Left lobe of liver (tissue), 2 donors: ENCODE measurements around the gene KIAA1217. TPM values are rescaled to one million over a fixed set of nuclear protein-coding genes. Genes with fewer than 3 reads are reported as not detected.

ENCODE experiments used
- ATAC-seq: fragments of 200-7000 bp; cut with Tn5 transposase; one replicate; pipeline ENCODE4 v1.9.1; 2020; ENCODE audit warnings: mild to moderate bottlenecking, moderate library complexity
- DNase-seq: peaks from one replicate; pipeline ENCODE4 v3.0.0-alpha.2; 2020; ENCODE audit warnings: low spot score
- total RNA-seq: library from RNA; stranded (reverse); gene quantifications from one replicate; pipeline ENCODE4 v1.2.1, GENCODE V29; 2021
- donor health status: DM: no; HTN: no; CAD: no; lungs with moderate emphysema.
- donor health status: DM: no; HTN: yes; CAD: no.

Gene KIAA1217, protein sequence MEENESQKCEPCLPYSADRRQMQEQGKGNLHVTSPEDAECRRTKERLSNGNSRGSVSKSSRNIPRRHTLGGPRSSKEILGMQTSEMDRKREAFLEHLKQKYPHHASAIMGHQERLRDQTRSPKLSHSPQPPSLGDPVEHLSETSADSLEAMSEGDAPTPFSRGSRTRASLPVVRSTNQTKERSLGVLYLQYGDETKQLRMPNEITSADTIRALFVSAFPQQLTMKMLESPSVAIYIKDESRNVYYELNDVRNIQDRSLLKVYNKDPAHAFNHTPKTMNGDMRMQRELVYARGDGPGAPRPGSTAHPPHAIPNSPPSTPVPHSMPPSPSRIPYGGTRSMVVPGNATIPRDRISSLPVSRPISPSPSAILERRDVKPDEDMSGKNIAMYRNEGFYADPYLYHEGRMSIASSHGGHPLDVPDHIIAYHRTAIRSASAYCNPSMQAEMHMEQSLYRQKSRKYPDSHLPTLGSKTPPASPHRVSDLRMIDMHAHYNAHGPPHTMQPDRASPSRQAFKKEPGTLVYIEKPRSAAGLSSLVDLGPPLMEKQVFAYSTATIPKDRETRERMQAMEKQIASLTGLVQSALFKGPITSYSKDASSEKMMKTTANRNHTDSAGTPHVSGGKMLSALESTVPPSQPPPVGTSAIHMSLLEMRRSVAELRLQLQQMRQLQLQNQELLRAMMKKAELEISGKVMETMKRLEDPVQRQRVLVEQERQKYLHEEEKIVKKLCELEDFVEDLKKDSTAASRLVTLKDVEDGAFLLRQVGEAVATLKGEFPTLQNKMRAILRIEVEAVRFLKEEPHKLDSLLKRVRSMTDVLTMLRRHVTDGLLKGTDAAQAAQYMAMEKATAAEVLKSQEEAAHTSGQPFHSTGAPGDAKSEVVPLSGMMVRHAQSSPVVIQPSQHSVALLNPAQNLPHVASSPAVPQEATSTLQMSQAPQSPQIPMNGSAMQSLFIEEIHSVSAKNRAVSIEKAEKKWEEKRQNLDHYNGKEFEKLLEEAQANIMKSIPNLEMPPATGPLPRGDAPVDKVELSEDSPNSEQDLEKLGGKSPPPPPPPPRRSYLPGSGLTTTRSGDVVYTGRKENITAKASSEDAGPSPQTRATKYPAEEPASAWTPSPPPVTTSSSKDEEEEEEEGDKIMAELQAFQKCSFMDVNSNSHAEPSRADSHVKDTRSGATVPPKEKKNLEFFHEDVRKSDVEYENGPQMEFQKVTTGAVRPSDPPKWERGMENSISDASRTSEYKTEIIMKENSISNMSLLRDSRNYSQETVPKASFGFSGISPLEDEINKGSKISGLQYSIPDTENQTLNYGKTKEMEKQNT (N-terminal part only)
- total RNA-seq, result 26.7 TPM

DNA sequence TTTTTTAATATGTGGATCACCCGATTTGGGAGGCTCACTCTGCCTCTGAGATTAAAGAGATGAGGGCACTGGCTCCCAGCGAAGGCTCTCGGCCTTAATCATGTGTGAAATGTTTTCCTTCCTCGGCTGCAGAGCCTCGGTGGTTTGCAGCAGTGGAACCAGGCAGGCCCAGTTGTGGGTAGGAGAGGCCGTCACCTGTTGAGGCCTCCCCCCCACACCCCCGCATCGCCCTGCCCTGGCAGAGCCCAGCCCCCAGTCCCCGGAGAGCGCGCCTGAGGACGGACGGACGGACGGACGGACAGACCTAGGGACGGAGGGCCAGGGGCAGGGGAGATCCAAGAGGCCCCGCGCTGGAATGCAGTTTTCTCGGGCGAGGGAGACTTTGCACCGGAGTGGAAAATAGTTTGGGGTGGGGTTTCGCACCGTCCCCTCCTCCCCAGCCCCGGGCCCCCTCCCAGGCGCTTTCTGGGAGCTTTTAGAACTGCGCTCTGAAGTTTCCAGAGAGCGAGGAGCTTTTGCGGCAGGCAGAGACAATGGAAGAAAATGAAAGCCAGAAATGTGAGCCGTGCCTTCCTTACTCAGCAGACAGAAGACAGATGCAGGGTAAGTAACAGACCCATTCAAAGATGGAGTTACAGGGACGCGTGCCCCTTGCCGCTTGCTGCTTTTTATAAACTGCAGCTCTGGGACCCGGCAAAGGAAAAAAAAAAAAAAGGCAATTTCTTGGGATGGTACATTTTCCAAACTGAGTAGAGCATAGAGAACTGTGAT is at the start of gene KIAA1217:
Gene KIAA1217 (plus strand): TSS at position 478 of the 771 bp plus-strand sequence. CDS start 56 bp downstream, at position 534.
- DNase-seq (peak; percentile 49), ATAC-seq (peak; percentile 64)

DNA sequence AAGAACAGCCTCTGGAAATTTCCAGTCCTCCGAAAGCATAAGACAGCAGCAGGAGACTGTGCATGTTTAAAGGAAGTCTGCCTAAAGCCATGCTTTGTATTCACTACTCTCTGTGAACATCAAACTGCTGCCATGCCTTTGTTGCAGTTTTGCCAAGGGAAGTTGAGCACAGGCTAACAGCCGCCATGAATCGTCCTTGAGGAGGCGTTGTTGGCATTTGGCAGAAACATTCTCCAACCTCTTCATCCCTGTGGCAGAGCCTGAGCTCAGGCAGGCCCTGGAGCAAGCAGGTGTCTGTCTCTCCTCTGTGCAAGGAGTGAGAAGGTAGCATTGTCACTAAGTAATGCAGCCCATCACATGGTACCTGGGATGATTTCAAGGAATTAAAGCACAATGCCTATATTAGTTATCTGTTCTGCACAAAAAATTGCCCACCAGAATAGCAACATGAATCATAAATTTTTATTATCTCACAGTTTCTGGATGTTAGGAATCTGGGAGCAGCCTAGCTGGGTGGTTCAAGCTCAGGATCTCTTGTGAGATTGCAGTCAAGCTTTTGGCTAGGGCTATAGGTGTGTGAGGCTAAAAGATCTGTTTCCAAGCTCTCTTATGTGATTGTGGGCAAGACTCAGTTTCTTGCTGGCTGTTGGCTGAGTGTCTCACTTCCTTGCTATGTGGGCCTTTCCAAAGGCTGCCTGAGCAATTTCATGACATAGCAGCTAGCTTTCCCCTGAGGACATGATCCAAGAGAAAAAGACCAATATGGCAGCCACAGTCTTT is 46.5 kb upstream of the KIAA1217 start:
- ATAC-seq (no peak), DNase-seq (no peak)

DNA sequence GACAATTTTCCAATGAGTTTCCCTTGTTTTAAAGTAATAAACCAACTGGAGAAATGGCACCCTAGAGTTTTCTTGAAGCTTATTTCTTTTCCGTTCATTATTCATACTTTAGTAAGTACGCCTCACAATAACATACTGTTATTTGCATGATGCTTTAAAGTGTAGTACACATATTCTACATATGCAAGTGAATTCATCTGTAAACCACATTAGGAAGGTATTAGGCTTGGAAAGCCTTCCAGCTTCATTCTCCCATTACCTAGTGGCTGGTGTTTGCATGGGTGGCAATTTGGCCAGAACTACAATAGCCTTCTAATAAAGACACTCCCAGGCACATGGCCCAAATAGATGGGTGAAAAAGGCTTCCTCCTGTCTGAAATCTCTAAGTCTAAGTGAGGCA is 45.5 kb upstream of the KIAA1217 start:
- ATAC-seq, result no peak

GRCh38 chr10:24168258-24169170 is 40.4 kb upstream of the KIAA1217 start:
- DNase-seq, result no peak
- peak; percentile 54 for ATAC-seq

More for the DNA sequence above, 45.5 kb upstream of the KIAA1217 start:
- DNase-seq, result no peak

- ATAC-seq (no peak), DNase-seq (no peak)
Observed at GRCh38 chr10:24170199-24170598, 38.7 kb upstream of the KIAA1217 start.

- DNase-seq (no peak), ATAC-seq (no peak)
Observed at GRCh38 chr10:24172909-24173308, 36.0 kb upstream of the KIAA1217 start.

GRCh38 chr10:24174014-24174413 is 34.9 kb upstream of the KIAA1217 start:
- DNase-seq, result no peak

GRCh38 chr10:24176658-24177057 is 32.3 kb upstream of the KIAA1217 start:
- ATAC-seq (no peak), DNase-seq (no peak)

More at GRCh38 chr10:24174014-24174413, 34.9 kb upstream of the KIAA1217 start:
- no peak for ATAC-seq

- DNase-seq (no peak), ATAC-seq (no peak)
Observed at GRCh38 chr10:24177636-24178035, 31.3 kb upstream of the KIAA1217 start.

DNA sequence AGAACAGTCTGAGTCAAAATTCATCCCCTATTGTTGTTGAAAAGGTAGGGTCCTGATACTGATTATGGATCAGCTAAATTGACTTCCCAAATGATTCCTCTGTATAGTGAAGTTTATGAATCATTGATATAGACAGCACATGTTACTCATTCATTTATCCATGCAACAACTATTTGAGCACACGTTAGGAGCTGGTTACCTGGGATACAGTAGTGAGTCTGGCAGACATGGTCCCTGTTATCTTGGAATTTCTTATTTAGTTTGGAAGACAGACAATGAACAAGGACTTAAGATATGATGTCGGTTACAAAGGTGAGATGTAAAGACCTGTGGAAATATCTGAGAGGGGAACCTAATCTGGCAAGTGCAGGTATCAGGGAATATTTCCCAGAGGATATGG is 28.0 kb upstream of the KIAA1217 start:
- ATAC-seq (no peak), DNase-seq (no peak)

GRCh38 chr10:24184455-24184854 is 24.5 kb upstream of the KIAA1217 start:
- ATAC-seq (no peak), DNase-seq (no peak)

GRCh38 chr10:24193330-24193729 is 15.6 kb upstream of the KIAA1217 start:
- no peak for DNase-seq
- ATAC-seq, result no peak

- ATAC-seq, result no peak
- no peak for DNase-seq
Observed at GRCh38 chr10:24197263-24197662, 11.7 kb upstream of the KIAA1217 start.

- DNase-seq, result no peak
- ATAC-seq, result no peak
Observed at GRCh38 chr10:24201503-24202180, 7.3 kb upstream of the KIAA1217 start.

DNA sequence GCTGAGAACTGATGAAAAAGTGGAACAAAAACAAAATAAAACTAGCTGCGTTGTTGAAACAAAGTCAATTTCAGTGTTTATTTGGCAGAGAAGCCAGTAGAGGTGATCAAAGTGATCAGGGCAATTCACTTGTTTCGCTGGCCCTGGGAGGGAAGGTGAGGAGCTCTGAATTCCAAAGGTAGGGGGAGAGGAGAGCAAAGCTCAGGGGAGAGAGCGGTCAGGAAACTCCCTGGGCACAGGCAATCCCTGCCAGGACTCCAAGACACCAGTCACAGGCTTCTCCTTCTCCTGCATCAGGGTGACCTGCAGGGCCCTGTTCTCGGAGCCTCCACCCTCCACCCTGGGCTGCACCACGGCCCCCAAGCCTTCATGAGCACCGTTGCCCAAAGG is 6.8 kb upstream of the KIAA1217 start:
- ATAC-seq (no peak), DNase-seq (no peak)

DNA sequence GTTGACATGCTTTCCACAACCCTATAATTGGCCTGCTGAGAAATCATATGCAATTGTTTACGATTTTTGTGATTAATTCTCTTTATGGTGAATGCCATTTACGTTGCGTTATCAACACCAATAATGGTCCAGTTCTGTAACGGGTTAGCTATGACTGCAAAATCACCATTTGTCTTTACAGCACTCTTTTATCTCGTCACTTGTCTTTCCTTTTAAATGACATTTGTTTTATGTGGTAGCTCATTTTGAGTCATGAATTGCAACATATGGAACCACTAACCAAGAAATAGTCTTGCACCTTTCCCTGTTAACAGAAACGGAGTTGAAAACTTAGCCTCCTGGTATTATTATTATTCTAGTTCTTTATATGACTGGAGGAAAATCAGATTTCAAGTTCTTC is 3.1 kb upstream of the KIAA1217 start:
- ATAC-seq (no peak), DNase-seq (no peak)

- ATAC-seq, result no peak
Observed at GRCh38 chr10:24206334-24206733, 2.6 kb upstream of the KIAA1217 start.

GRCh38 chr10:24206926-24207325 is 2.0 kb upstream of the KIAA1217 start:
- DNase-seq (no peak), ATAC-seq (no peak)

More at GRCh38 chr10:24206334-24206733, 2.6 kb upstream of the KIAA1217 start:
- no peak for DNase-seq
